ENCODE measurements around the gene STAB2.

GRCh38 chr12:103561174-103561573, 25.9 kb upstream of the STAB2 start:
- no peak for TF ChIP-seq POLR2AphosphoS5 (IDR thresholded peaks at IDR 0.05)
- TF ChIP-seq, protein P1, sequence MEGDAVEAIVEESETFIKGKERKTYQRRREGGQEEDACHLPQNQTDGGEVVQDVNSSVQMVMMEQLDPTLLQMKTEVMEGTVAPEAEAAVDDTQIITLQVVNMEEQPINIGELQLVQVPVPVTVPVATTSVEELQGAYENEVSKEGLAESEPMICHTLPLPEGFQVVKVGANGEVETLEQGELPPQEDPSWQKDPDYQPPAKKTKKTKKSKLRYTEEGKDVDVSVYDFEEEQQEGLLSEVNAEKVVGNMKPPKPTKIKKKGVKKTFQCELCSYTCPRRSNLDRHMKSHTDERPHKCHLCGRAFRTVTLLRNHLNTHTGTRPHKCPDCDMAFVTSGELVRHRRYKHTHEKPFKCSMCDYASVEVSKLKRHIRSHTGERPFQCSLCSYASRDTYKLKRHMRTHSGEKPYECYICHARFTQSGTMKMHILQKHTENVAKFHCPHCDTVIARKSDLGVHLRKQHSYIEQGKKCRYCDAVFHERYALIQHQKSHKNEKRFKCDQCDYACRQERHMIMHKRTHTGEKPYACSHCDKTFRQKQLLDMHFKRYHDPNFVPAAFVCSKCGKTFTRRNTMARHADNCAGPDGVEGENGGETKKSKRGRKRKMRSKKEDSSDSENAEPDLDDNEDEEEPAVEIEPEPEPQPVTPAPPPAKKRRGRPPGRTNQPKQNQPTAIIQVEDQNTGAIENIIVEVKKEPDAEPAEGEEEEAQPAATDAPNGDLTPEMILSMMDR (IDR thresholded peaks at IDR 0.05): no peak

Data from sigmoid colon (tissue), 4 donors.